ENCODE measurements around the gene CAPN11. TPM values are rescaled to one million over a fixed set of nuclear protein-coding genes. Genes with fewer than 3 reads are reported as not detected.

The CAPN11 gene
- total RNA-seq (2022; extraction: Qiagen RNA extraction; ENCODE audit: low read depth), result not detected in 5 replicates

GRCh38 chr6:44158770-44159228 is at the start of gene CAPN11:
Gene CAPN11 (plus strand): TSS chr6:44158820. CDS start chr6:44158849, 29 bp downstream.

GRCh38 chr6:44127186-44128019 is 31.2 kb upstream of the CAPN11 start, which contains the start of the genes MRPL14 and TMEM63B:
Gene MRPL14 (minus strand): TSS chr6:44127452. CDS start chr6:44116611, 10,841 bp downstream.
Gene TMEM63B (plus strand): TSS chr6:44127554. CDS start chr6:44134585, 7,031 bp downstream.

GRCh38 chr6:44216677-44217331 is 58.2 kb downstream of the CAPN11 start, which contains the start of gene MYMX:
Gene MYMX (plus strand): TSS chr6:44216926. CDS start chr6:44217472, 546 bp downstream.

GRCh38 chr6:44223319-44224028 is 64.9 kb downstream of the CAPN11 start, which contains the start of gene SLC29A1:
Gene SLC29A1 (plus strand): TSS chr6:44223595. CDS start chr6:44227314, 3,719 bp downstream.

Other genes starting within 250 kb of the CAPN11 start
- 58.5 to 83.5 TPM (median 70.8 TPM) in 5 replicates for gene MRPL14, start 31.4 kb upstream of the CAPN11 start, total RNA-seq (2022; extraction: Qiagen RNA extraction; ENCODE audit: low read depth)
- 12.1 to 17.3 TPM (median 16.4 TPM) in 5 replicates for gene TMEM63B, start 31.3 kb upstream of the CAPN11 start, total RNA-seq (2022; extraction: Qiagen RNA extraction; ENCODE audit: low read depth)
- gene MYMX, start 58.1 kb downstream of the CAPN11 start, total RNA-seq (2022; extraction: Qiagen RNA extraction; ENCODE audit: low read depth), result not detected in 5 replicates
- gene SLC29A1, start 64.8 kb downstream of the CAPN11 start, total RNA-seq (2022; extraction: Qiagen RNA extraction; ENCODE audit: low read depth), result 39.0 to 57.6 TPM (median 53.1 TPM) in 5 replicates
- gene HSP90AB1, start 88.3 kb downstream of the CAPN11 start, total RNA-seq (2022; extraction: Qiagen RNA extraction; ENCODE audit: low read depth), result 1,151 to 1,429 TPM (median 1,269 TPM) in 5 replicates
- 48.5 to 66.8 TPM (median 64.9 TPM) in 5 replicates for gene SLC35B2, start 98.7 kb downstream of the CAPN11 start, total RNA-seq (2022; extraction: Qiagen RNA extraction; ENCODE audit: low read depth)
- 9.6 to 18.6 TPM (median 11.9 TPM) in 5 replicates for gene NFKBIE, start 106.7 kb downstream of the CAPN11 start, total RNA-seq (2022; extraction: Qiagen RNA extraction; ENCODE audit: low read depth)
- 0.01 to 0.05 TPM in 2 of 5 replicates, not detected in the others for gene TMEM151B, start 111.6 kb downstream of the CAPN11 start, total RNA-seq (2022; extraction: Qiagen RNA extraction; ENCODE audit: low read depth)
- gene AARS2, start 154.5 kb downstream of the CAPN11 start, total RNA-seq (2022; extraction: Qiagen RNA extraction; ENCODE audit: low read depth), result 5.1 to 7.7 TPM (median 6.4 TPM) in 5 replicates
- gene SPATS1, start 183.8 kb downstream of the CAPN11 start, total RNA-seq (2022; extraction: Qiagen RNA extraction; ENCODE audit: low read depth), result not detected in 5 replicates
- gene CDC5L, start 228.9 kb downstream of the CAPN11 start, total RNA-seq (2022; extraction: Qiagen RNA extraction; ENCODE audit: low read depth), result 9.9 to 17.8 TPM (median 12.7 TPM) in 5 replicates